NCI-H2029 (cell line): Measurements from ENCODE around the gene LDHD.

Source experiments
- DNase-seq: peaks from one replicate; lab custom pipeline; 2025; lab: John Stamatoyannopoulos, UW

The LDHD gene

DNA sequence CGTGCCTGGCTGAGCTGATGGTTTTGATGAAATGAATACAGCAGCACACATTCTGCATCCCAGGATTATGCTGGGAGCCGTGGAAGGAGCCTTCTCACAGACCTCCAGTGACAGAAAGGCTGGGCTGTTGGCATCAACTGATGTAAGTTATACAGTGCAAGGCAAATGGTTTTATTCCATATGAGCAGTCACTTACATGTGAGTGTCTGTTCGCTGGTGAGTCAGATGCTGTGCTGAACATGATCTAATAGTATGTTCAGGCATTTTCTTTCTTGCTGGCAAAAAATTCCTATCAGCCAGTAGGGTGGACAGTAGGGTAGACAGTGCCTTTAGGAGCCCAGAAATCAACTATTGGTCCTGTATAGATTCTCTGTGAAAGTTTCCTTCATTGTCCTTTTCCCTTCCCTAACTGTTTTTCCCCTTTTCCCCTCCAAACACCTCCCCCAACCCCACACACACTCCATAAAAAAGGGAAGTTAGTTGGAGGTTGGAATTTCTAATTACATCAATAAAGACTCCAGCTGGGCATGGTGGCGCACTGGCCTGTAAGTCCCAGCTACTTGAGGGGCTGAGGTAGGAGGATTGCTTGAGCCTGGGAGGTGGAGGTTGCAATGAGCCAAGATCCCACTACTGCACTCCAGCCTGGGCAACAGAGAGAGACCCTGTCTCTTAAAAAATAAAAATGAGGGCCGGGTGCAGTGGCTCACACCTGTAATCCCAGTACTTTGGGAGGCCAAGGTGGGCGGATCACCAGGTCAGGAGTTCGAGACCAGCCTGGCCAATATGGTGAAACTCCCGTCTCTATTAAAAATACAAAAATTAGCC lies 36.2 kb downstream of the LDHD start:
- no peak for DNase-seq

DNA sequence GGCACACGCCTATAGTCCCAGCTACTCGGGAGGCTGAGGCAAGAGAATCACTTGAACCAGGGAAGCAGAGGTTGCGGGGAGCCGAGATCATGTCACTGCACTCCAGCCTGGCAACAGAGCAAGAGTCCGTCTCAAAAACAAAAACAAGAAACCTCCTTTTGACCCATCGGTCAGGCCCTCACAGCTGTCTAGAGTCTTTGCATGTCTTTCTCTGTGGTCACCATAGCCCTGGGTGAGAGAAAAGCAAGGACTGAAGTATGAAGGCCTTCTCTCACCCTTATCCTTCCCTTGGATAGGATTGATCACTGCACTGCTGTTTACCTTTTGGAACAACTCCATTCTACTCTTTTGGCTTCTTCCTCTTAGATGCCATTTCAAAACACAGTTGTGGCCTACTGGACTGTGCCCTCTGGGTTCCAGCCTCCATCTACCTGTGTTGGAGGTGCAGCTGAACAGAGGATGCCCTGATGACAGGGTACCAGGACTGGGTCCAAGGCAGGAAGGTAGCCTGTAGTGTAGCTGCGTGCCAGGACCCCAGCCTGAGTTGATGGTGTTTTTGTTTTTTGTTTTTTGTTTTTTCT lies 37.1 kb downstream of the LDHD start:
- no peak for DNase-seq

DNA sequence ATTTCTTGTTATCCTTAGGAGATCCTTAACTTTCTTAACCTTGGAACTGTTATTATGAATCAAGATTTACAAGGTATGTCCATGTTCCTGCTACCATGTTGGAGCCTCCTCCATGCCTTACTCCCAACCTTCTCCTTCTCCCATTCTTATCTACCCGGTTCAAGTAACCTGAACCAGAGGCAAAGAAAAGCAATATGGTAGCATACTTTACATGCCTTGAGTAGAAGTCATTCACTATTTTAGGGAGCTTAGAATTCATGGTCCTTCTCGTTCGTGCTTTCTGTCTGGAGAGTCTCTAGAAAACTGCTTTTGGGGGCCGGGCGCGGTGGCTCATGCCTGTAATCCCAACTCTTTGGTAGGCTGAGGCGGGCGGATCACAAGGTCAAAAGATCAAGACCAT lies 37.7 kb downstream of the LDHD start:
- DNase-seq = no peak

DNA sequence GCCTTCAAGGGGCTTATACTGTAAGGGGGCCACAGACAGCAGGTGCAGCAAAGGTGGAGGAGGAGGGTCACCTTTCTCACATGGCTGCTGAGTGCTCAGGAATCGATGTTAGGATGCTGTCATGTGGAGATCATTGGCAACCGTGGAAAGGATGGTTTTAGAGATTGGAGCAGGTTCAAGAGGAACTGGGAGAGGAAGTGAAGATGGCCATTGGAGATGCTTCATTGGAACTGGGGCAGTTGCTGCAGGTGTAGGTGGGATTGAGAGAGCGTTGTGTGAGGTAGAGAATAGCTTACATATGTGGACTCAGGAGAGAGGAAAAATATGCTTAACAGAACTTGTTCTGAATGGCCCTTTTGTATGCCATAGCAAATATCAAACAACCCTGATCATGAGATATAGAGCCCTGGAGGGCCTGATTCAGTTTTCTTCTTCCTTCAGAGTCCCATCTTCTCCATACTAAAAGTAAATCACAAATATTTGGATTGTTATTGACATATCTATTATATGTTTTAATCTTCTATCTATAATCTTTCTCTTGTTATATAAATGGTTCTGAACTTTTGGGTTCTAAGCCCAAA lies 40.8 kb downstream of the LDHD start:
- peak; percentile 37 for DNase-seq

DNA sequence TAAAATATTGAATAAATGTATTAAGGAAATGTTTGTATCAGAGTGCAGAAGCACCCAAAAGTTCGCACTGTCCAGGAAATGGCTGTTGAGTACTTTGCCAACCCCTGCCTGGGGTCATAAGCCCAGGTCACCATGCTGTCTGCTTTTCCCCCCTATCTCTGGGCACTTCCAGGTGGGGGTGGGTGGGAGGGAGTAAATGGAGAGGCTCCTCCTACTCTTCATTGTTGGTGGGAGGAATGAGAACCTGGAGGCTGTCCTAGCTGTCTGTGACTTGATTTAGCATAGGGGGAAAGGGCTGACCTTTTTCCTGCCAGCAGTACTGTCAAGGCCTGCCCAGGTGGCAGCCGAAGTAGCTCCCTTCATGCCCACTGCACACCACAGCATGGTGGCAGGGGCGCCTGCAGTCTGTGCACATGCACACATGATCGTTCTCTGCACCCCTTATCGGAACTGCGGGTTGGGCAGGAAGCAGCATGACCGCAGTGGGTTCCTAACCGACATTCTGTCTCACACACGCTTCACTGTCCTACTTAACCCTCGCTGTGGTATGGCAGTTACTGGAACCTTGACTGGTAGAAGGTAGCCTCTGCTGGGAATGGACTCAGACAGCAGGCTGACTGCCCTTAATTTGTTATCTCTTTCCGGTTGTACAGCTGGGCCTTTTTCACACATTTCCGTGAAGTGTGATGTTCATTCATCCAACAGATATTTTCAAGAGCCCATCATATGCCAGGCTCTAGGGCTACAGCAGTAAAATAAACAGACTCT lies 41.5 kb downstream of the LDHD start:
- DNase-seq = no peak

DNA sequence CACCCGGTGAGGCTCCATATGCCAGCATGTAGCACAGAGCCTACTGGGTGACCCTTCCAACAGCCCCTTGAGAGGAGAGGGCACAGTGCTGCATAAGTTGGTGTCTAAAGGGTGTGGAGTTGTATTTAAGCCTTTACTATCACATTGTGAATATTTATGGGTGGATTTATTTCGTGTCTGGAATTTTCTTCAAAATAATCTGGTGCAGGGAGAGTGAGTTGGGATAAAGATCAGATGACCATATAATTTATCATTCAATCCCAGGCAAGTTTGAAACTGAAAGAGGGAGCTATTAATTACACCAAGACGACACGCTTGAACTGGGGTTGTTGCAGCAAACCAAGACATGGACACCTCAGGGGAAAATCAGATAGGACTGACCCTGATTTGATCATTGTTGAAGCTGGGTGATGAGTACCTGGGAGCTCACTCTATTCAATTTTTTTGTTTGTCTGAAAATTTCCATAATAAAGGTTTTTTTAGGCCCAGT lies 42.2 kb downstream of the LDHD start:
- no peak for DNase-seq

DNA sequence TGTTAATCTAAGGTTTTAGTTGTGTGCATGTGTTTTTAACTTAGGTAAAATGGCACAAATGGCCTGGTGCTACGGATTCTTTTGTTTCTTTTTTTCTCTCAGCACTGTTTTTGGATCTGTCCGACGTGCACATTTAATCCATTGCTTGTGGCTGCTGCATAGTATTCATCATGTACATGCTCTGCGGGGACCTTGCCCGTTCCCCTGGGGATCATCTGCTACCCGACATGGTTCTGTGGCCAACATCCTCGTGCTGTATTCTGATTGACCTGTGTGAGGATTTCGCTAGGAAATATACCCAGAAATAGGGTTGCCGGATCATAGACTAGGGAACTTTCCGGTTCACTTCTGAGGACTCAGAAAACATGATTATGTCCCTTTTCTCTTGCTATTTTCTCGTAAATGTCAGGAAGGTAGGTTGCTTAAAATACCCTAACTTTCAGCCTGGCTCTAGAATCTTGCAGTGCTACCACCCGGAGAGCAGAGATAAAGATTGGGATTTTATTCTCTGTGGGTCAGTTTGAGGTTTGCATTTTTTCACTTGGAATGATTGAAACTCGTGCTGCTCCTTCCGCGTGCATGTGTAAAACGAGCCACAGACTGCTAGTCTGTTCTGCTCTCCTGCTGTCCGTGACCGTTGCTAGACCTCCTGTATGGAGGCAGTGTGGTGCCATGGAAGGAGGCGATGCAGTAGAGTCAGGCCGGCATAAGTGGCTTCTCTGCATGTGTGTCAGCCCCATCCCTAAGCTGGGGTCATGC lies 42.9 kb downstream of the LDHD start:
- no peak for DNase-seq

DNA sequence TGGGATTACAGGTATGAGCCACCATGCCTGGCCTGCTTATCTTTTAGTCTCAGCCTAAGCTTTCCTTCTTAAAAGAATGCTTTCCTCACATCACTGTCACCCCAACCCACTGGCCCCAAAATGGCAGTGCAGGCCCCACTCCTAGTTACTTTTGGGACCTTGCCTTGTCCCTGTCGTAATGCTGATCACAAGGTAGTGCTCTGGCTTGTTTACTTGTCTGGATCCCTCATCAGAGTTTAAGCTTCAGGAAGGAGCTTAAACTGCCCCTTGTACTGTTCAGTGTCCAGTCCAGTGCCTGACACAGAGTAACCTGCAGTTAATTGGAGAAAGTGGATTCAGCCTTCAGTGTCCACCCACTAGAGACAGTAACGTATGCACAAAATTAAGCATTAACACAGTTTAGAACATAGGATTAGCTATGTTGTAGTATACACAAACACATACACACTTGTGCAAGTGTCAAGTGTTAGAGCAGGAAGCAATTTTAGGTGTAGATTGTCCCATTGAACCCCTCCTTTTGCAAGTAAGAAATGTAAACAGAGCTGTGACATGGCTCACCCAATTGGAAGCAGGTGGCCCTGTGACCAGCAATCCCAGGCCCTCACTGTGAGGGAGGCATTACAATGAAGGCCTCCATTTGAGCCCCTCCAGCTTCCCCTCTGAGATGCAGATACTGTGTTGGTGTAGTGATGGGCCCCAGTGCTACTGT lies 44.2 kb downstream of the LDHD start:
- DNase-seq = no peak

DNA sequence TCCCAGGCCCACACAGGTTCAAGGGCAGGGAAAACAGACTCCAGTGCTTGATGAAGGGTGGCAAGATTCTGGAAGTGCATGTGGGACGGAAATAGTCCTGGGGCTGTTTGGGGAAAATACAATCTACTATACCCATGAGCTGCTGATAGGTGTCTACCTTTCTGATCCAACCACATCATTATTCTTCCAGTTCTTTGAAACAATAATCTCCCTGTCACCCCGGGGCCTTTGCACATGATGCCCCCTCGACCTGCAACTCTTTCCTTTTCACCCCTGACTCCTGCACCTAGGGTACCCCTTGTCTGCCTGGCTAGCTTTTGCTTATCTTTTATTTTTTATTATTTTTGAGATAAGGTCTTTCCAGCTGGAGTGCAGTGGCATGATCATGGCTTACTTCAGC lies 45.0 kb downstream of the LDHD start:
- DNase-seq = no peak

DNA sequence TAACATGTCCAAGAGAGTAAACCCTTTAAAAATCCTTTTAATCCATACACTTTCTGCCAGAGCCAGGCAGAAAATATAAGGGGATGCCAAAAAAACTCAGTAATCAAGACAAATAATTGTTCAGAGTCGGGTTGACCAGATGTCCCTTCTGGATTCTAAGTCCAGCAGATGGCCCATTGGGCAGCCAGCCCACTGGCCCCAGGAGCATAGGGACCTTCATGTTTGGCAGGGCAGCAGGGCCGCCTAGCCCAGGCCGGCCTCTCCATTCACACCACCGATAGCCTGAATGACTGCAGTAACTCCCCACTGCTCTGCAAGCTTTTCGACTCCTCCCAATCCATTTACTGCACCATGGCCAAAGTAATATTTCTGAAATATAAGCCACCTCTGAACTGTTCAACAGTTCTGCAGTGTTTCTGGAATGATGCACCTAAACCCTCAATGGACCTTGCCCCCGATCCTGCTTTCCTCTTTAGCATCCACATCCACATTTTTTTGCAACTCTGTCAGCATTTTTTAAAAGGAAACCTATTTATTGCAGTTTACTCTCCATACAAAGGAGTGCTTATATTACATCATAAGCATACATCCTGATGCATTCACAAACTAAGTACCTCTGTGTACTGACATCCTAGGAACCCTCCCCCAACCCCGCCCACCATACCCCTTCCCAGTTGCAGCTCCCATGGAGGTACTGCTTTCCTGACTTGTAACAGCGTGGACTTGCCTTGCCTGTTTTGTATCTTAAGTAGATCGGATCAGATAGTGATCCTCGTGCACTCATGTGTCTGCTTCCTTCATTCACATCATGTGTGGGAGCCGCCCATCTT lies 46.4 kb downstream of the LDHD start:
- no peak for DNase-seq

DNA sequence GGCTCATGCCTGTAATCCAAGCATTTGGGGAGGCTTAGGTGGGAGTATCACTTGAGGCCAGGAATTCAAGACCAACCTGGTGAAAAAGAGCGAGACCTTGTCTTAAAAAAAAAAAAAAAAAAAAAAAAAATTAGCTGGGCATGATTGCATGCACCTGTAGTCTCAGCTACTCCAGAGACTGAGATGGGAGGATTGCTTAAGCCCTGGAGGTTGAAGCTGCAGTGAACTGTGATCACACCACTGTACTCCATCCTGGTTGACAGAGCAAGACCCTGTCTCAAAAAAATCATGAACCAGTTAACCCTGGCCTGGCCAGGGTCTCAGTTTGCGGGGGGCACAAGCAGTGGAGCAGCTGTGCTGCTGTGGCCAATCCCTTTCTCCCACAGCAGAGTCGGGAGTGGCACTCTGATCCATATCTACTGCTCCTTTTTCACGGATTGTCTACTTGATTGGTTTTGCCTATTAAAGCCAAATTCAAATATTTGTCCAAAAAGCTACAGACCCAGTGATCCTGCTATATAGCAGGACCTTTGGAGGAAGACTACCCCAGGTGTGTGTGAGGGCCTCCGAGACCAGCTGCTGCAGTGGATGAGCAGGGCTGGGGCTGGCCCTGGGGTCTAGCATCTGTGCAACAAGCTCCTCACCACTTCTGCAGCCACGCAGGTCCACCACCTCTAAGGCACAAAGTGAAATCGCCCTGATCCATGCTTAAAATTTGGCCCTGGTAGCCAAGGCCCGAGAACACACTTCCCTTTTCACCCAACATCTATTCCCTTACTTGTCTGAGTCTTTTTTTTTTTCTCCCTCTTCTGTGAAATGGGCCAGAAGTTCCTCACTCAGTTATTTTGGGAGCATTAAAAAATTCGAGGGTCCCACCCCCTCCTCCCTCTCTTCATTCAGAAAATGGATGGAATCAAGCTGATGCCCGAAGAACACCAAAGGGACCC lies 48.2 kb downstream of the LDHD start:
- DNase-seq = no peak

DNA sequence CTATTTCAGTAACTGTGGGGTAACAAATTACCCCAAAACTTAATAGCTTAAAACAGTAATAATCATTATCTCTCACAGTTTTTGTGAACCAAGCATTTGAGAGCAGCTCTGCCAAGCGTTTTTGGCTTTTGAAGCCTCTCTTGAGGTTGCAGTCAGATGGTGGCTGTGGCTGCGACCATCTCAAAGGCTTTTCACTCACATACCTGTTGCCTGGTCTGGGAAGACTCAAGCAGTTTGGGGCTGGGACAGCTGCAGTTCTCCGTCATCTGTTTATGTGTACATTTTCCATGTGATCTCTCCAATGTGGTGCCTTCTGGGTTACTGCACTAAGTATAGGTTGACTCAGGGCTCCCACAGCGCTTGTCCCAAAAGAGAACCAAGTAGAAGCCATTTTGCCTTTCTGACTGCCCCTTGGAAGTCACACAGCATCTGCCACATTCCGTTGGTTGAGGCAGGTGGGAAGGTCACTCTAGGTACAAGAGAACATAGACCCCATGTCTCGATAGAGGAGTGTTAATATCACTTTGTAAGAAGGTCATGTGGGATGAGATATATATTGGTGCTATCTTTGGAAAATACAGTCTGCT lies 49.6 kb downstream of the LDHD start:
- DNase-seq = no peak

DNA sequence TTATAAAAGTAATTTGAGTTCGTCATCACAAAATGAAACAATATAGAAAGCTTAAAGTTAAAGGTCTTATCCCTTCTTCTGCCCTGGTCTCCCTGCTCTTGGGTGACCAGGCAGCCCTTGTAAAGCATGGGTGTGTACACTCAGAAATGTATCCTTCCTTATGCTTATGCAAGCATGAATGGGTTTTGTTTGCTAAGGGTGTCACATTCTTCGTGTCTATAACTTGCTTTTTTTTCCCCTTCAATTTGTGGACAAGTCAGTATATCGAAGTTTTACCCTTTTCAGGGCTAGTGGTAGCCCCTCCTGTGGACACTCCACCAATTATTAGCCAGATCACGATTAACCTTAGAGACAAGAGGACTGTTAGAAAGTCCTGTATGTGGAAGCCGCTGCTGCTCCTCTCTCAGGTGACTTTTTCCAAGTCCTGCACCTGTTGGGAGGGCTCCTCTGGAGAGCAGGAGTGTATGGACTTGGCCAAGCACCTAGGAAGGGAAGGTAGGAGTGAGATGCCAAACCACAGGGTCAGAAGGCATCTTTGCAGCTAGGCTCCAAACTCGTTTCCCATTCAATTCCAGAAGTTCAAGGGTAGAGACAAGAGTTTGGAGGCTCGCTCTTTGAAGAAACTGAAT lies 50.9 kb downstream of the LDHD start:
- no peak for DNase-seq

DNA sequence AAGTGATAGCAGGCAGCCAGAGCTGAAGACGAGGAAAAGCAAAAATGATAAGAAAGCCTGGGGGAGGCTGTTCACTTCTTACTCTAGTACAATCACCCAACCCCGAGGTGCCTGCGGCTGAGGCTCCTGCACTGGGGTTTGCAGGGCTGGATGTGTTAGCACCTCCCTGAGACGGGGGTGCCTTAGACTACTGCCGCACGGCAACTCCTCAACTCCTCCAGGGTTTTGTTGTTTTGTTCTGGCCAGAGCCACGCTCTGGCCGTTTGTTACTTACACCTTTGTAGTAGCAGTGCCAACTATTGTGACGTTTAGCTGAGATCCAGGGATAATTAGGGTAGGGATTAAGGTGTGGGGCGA lies 51.5 kb downstream of the LDHD start:
- no peak for DNase-seq

DNA sequence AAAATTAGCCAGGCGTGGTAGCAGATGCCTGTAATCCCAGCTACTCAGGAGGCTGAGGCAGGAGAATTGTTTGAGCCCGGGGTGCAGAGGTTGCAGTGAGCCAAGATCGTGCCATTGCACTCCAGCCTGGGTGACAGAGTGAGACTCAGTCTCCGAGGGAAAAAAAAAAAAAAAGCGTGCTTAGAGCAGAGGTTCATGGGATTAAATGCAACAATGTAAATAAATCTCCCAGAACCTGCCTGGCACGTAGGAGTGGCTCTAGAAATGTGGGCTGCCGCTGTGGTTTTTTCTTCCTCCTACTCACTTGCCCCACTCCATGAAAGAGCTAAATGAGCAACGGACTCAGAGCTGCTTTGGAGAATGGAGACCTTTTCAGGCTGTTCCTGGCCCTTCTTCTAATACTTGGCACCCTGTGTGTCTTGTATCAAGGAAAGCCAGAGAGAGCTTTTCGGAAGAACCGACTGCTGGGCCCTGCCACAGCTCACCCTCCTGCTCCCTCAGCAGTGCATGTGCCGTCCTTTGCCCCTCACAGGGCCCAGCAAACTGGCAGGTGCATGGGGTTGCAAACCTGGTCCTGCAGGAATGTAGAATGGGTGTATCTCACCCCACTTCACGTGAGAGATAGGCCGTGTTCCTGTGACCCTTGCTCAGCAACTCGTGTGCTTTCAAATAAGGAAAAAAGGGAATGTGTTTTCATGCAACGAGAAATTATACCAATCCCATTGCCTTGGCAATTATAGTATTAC lies 52.0 kb downstream of the LDHD start:
- DNase-seq = peak; percentile 72

DNA sequence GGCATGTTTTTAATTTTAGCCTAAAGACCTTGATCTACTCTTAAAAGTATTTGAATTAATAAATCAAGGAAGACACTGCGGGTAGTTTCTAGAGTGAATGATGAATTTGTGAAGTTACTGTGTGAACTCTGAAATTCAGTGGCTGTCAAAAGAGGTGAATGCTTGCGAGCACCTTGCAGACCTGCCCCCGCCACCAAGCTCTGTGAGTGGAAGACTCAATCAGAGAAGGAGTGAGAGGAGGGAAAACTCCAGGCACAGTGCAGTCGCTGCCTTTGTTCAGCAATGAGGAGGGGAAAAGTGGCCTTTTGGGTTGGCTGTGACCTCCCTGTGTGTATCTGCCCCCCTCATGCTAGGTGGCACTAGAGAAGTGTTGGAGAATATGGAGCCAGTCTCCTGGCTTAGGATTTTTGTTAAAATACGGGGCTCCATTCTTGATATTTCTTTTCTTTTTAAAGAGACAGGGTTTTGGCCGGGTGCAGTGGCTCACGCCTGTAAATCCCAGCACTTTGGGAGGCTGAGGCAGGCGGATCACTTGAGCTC lies 53.0 kb downstream of the LDHD start:
- DNase-seq = no peak

DNA sequence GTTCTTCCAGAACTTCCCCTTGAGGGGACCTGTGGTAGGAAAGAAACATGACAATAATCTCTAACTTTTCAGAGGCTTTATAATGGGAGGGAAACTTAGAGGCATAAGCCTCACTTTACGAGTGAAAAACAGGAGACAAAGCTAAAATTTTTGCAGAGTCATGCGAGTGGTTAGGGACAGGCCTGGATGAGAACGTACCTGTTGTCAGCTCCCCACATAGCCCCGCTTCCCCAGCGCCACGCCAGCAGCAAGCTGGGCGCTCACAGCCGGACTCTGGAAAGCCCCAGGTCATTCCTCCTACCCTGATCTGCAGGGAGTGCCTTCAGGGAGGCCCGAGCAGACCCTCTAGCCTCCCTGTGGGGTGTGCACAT lies 53.6 kb downstream of the LDHD start:
- DNase-seq = no peak
